ENCODE results near the gene TMEM63C. TPM values are rescaled to one million over a fixed set of nuclear protein-coding genes. Genes with fewer than 3 reads are reported as not detected.

Gene TMEM63C
- total RNA-seq, 1 experiment from 2014 or later, result 9.3 TPM

DNA sequence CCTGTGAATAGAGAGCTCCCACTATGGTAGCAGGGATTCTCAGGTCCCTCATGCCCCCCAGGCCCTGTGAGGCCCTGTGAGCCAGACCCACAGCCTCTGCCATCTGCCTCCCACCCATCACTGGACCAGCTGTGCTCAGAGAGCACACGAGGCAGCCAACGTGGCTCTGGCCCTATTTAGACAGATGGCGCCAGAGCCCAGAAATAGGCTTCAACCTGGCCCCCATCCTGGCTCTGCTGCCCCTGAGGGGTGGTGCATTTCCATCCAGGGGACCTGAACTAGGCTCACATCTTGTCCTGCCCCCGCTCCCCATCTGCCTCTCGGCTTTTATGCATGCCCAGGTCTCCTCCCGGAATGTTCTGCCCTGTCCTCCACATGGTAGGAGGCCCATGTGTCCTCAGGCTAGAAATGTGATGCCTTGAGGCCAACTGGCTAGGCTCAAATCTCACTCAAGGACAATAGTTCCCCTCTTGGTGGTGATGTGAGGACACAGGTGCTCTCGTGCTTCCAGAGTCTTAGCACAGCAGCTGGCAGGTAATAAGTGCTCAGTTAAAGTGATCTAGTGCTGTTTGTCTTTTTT, 18.9 kb downstream of the TMEM63C start:
- Mint-ChIP-seq H3K27me3 (ENCODE audit: insufficient read depth, unreplicated experiment) (no peaks in the 10 kb centered on the region), H3K9me3 (ENCODE audit: unreplicated experiment) (no peaks in the 10 kb centered on the region), H3K27ac (ENCODE audit: low read depth, unreplicated experiment) (no peak overlapping the region), H3K4me3 (ENCODE audit: unreplicated experiment) (no peak overlapping the region), H3K36me3 (ENCODE audit: insufficient read depth, unreplicated experiment) (peaks cover 3% of the 10 kb centered on the region), H3K4me1 (ENCODE audit: insufficient read depth, unreplicated experiment) (no peaks in the 10 kb centered on the region)
- BruUV-seq (replicated peaks), result no TSS peak
- ChIA-PET POLR2A (interaction anchor here (0.9 kb wide), 1 partner anchor 8 kb away, joined by 4 read pairs; no protein-coding TSS in a partner anchor), CTCF (interaction anchor here (0.8 to 1.9 kb wide), 4 partner anchors 12 to 48 kb away, joined by 4 to 6 read pairs (median 5); no protein-coding TSS in a partner anchor)
- TF ChIP-seq, protein P1, sequence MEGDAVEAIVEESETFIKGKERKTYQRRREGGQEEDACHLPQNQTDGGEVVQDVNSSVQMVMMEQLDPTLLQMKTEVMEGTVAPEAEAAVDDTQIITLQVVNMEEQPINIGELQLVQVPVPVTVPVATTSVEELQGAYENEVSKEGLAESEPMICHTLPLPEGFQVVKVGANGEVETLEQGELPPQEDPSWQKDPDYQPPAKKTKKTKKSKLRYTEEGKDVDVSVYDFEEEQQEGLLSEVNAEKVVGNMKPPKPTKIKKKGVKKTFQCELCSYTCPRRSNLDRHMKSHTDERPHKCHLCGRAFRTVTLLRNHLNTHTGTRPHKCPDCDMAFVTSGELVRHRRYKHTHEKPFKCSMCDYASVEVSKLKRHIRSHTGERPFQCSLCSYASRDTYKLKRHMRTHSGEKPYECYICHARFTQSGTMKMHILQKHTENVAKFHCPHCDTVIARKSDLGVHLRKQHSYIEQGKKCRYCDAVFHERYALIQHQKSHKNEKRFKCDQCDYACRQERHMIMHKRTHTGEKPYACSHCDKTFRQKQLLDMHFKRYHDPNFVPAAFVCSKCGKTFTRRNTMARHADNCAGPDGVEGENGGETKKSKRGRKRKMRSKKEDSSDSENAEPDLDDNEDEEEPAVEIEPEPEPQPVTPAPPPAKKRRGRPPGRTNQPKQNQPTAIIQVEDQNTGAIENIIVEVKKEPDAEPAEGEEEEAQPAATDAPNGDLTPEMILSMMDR (IDR thresholded peaks at IDR 0.05; ENCODE audit: unreplicated experiment), result no peak
- no peak for DNase-seq (ENCODE audit: unreplicated experiment)
- intact Hi-C loops (cut with micrococcal nuclease), result no loop called here

DNA sequence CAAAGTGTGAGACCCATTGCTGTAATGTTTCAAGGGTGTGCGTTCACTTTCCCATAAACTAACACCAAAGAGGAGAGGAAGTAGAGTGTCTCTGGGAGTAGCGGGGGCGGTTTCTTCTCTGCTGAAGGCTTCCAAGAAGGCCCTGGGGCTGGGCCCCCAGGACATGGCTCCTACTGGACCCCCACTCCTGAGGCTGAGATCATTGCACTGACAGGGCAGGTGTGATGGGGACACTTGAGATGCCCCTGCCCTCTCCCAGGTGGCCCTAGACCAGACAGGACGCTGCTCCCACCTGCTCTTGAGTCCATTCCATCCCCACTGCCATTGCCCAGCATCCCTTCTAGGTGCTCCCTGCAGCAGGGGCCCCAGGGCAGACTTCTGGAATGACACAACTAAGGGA, 20.1 kb downstream of the TMEM63C start:
- intact Hi-C loops (cut with micrococcal nuclease), result no loop called here
- no peaks in the 10 kb centered on the region for H3K9me3 Mint-ChIP-seq (ENCODE audit: unreplicated experiment)
- CTCF ChIA-PET, result interaction anchor here (0.8 kb wide), 1 partner anchor 49 kb away, joined by 6 read pairs; no protein-coding TSS in a partner anchor
- BruUV-seq (replicated peaks), result no TSS peak
- DNase-seq (ENCODE audit: unreplicated experiment), result no peak
- H3K36me3 Mint-ChIP-seq (ENCODE audit: insufficient read depth, unreplicated experiment), result peaks cover 4% of the 10 kb centered on the region
- POLR2A ChIA-PET, result no interaction called here
- H3K4me1 Mint-ChIP-seq (ENCODE audit: insufficient read depth, unreplicated experiment), result no peaks in the 10 kb centered on the region
- TF ChIP-seq, protein P1 (IDR thresholded peaks at IDR 0.05; ENCODE audit: unreplicated experiment), result no peak
- no peaks in the 10 kb centered on the region for H3K27me3 Mint-ChIP-seq (ENCODE audit: insufficient read depth, unreplicated experiment)
- H3K4me3 Mint-ChIP-seq (ENCODE audit: unreplicated experiment), result no peak overlapping the region
- H3K27ac Mint-ChIP-seq (ENCODE audit: low read depth, unreplicated experiment), result no peak overlapping the region

DNA sequence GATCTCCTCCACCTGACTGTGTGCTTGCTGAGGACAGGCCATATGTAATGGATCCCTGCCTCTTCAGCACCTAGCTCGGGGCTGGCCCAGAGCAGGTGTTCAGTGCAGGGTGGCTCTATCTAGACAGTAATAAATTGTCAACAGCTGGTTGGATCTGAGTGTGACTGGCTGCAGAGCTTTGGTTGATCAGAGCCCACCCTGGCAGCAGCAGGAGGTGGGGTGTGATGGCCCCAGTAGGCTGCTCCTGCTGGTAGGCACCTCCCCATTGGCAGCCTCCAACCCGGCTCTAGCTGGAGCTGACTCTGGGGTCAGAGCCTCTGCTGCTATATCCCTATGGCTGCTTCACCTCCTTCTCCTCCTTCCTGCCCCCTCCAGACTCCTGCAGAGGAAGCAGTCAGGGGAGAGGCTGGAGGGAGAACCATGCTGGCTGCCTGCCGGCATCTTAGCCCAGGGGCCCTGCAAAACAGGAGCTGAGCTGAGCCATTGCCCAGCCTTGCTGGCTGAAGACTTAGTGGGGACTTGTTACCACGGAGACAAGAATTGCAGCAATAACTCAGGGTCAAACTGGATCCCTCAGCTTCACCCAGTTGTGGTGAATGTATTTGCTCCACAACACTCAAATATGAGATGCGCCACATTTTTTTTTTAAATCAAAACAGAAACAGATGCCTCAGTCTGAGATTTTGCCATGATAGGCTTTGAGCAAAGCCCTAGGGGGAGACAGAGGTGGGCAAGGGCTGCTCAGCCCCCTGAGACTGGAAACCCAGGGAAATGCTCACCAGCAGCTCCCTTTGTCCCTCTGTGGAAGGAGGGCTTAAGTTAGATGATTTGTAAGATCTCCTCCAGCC, 22.2 kb downstream of the TMEM63C start:
- H3K27ac Mint-ChIP-seq (ENCODE audit: low read depth, unreplicated experiment), result no peak overlapping the region

DNA sequence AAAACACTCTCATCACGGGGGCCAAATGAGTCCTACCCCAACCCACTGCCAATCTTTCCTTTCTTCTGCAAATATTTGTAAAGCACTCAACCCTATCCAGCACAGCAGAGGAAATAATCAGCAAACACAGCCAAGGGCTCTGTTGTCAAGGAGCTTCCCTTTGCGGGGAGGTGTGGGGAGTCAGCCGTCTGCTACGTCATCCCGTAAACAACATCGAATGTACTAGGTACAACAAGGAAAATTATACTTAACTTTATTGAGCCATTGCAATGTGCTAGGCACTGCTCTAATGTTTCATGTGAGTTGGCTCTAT, 22.8 kb downstream of the TMEM63C start:
- Mint-ChIP-seq H3K27ac (ENCODE audit: low read depth, unreplicated experiment) (no peak overlapping the region), H3K4me1 (ENCODE audit: insufficient read depth, unreplicated experiment) (no peaks in the 10 kb centered on the region), H3K4me3 (ENCODE audit: unreplicated experiment) (no peak overlapping the region), H3K27me3 (ENCODE audit: insufficient read depth, unreplicated experiment) (no peaks in the 10 kb centered on the region), H3K36me3 (ENCODE audit: insufficient read depth, unreplicated experiment) (peaks cover 8% of the 10 kb centered on the region), H3K9me3 (ENCODE audit: unreplicated experiment) (no peaks in the 10 kb centered on the region)
- TF ChIP-seq, protein P1 (IDR thresholded peaks at IDR 0.05; ENCODE audit: unreplicated experiment), result no peak
- ChIA-PET POLR2A (interaction anchor here (0.9 to 1.5 kb wide), 2 partner anchors 9 to 33 kb away, joined by 3 to 4 read pairs; no protein-coding TSS in a partner anchor), CTCF (interaction anchor here (0.6 to 3.1 kb wide), 5 partner anchors 9 to 111 kb away, joined by 3 to 17 read pairs (median 3); no protein-coding TSS in a partner anchor)
- DNase-seq (ENCODE audit: unreplicated experiment), result no peak
- intact Hi-C loops (cut with micrococcal nuclease), result no loop called here
- no TSS peak for BruUV-seq (replicated peaks)

More for the DNA sequence above, 22.2 kb downstream of the TMEM63C start:
- POLR2A ChIA-PET, result interaction anchor here (1.5 kb wide), 1 partner anchor 32 kb away, joined by 3 read pairs; no protein-coding TSS in a partner anchor
- Mint-ChIP-seq H3K4me3 (ENCODE audit: unreplicated experiment) (no peak overlapping the region), H3K36me3 (ENCODE audit: insufficient read depth, unreplicated experiment) (peaks cover 8% of the 10 kb centered on the region), H3K9me3 (ENCODE audit: unreplicated experiment) (no peaks in the 10 kb centered on the region), H3K27me3 (ENCODE audit: insufficient read depth, unreplicated experiment) (no peaks in the 10 kb centered on the region), H3K4me1 (ENCODE audit: insufficient read depth, unreplicated experiment) (no peaks in the 10 kb centered on the region)
- BruUV-seq (replicated peaks), result no TSS peak
- no peak for DNase-seq (ENCODE audit: unreplicated experiment)
- intact Hi-C loops (cut with micrococcal nuclease), result no loop called here
- TF ChIP-seq, protein P1 (IDR thresholded peaks at IDR 0.05; ENCODE audit: unreplicated experiment), result no peak
- CTCF ChIA-PET, result interaction anchor here (0.6 to 3.1 kb wide), 6 partner anchors 9 to 419 kb away, joined by 3 to 17 read pairs (median 4); no protein-coding TSS in a partner anchor
